Measurements from ENCODE around the gene MIS18BP1.

- TF ChIP-seq CTCF (IDR thresholded peaks at IDR 0.05) = no peak
- no peak for TF ChIP-seq EP300 (IDR thresholded peaks at IDR 0.05)
Observed at GRCh38 chr14:45262637-45263036, 9.6 kb upstream of the MIS18BP1 start.

All from tibial nerve (tissue), 4 donors.